ENCODE results near the gene BMF. TPM values are rescaled to one million over a fixed set of nuclear protein-coding genes. Genes with fewer than 3 reads are reported as not detected.
A peak's percentile ranks its signal among the peaks of the same experiment; 100 is the strongest.
"Not testable (repeated sequence)": the region's sequence is repeated elsewhere in the genome, so short reads cannot be mapped to it uniquely, and the experiment has no call there.

The BMF gene
- total and polyA plus RNA-seq, 8 donors, result 2.2 to 11.7 (median 5.8) TPM

DNA sequence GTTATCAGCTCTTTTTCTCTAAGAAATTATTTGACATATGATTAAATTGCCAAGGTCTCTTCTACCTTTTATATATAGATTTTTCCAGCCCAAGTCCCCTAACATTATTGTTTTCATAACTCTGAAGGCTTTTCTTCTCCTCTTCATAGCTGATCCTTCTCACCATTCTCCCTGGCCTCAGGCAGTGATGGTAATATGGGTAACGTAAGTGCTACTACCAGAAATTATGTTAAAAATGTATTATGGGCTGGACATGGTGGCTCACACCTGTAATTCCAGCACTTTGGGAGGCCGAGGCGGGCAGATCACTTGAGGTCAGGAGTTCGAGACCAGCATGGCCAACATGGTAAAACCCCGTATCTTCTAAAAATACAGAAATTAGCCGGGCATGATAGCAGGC is 29.2 kb downstream of the BMF start:
- peaks cover 31 to 54% (median 40%) of the 10 kb centered on the region in 4 donors for H3K4me1 ChIP-seq
- TF ChIP-seq EP300 (IDR thresholded peaks at IDR 0.05), result no peak
- TF ChIP-seq, protein P1, sequence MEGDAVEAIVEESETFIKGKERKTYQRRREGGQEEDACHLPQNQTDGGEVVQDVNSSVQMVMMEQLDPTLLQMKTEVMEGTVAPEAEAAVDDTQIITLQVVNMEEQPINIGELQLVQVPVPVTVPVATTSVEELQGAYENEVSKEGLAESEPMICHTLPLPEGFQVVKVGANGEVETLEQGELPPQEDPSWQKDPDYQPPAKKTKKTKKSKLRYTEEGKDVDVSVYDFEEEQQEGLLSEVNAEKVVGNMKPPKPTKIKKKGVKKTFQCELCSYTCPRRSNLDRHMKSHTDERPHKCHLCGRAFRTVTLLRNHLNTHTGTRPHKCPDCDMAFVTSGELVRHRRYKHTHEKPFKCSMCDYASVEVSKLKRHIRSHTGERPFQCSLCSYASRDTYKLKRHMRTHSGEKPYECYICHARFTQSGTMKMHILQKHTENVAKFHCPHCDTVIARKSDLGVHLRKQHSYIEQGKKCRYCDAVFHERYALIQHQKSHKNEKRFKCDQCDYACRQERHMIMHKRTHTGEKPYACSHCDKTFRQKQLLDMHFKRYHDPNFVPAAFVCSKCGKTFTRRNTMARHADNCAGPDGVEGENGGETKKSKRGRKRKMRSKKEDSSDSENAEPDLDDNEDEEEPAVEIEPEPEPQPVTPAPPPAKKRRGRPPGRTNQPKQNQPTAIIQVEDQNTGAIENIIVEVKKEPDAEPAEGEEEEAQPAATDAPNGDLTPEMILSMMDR (IDR thresholded peaks at IDR 0.05), result no peak
- TF ChIP-seq POLR2A (IDR thresholded peaks at IDR 0.05), result no peak
- TF ChIP-seq POLR2AphosphoS5 (IDR thresholded peaks at IDR 0.05), result no peak
- H3K36me3 ChIP-seq, result no peaks in the 10 kb centered on the region
- no peaks in the 10 kb centered on the region for H3K27me3 ChIP-seq
- 87 to 92% (median 91%) methylated on average over 6 of the region's 6 CpGs for WGBS, 5 donors
- DNase-seq, result no peak
- H3K9me3 ChIP-seq, result no peaks in the 10 kb centered on the region
- no peak overlapping the region for H3K4me3 ChIP-seq
- intact Hi-C loops (cut with DNase I; ENCODE audit: low total_unique reads), result no loop called here
- no peak overlapping the region for H3K27ac ChIP-seq

DNA sequence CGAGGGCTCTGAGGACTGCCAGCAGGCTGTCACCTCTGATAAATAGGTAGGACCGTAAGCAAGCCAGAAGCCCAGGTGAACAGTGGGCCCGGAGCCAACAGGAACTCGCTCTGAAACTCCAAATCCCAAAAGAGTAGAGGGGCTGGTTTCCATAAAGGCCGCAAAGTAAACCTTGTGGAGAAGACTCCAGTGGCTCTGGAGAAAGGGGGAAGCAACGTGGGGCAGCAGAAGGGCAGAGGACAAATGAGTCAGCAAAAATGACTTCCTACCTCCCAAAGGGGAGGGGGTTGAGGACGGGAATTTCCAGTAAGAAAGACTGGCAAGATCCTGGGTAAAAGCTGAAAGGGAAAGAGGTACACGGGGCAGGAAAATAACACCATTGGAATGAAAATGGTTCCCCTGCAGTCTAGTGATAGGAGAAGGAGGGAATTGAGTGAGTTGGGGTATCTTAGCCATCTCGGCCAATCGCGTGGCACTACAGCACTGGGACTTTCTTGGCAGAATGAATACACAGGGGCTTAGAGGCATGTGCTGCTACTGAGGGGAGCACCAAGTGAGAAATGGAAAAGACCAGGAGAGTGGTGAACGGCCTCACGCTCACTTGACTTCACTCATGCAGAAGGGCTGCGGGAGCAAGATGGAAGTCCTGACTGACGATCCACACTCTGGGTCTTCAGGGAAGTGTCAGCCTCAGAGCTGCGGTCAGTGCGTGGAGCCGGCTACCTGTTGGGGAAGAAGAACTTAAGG is 33.2 kb downstream of the BMF start:
- Histone ChIP-seq H3K27ac (peak overlapping the region in 3 of 5 donors; percentile 17 to 42 (median 22)), H3K36me3 (no peaks in the 10 kb centered on the region), H3K9me3 (no peaks in the 10 kb centered on the region), H3K27me3 (no peaks in the 10 kb centered on the region), H3K4me3 (no peak overlapping the region), H3K4me1 (peaks cover 13 to 38% (median 24%) of the 10 kb centered on the region in 4 donors)
- peak; percentile 73 to 77 for DNase-seq
- intact Hi-C loops (cut with DNase I; ENCODE audit: low total_unique reads), result no loop called here
- WGBS, 5 donors, result 63 to 70% (median 69%) methylated on average over 18 of the region's 18 CpGs
- TF ChIP-seq EP300 (IDR thresholded peaks at IDR 0.05) (no peak), POLR2A (IDR thresholded peaks at IDR 0.05) (no peak), POLR2AphosphoS5 (IDR thresholded peaks at IDR 0.05) (no peak)
- TF ChIP-seq, protein P1 (IDR thresholded peaks at IDR 0.05), result no peak

DNA sequence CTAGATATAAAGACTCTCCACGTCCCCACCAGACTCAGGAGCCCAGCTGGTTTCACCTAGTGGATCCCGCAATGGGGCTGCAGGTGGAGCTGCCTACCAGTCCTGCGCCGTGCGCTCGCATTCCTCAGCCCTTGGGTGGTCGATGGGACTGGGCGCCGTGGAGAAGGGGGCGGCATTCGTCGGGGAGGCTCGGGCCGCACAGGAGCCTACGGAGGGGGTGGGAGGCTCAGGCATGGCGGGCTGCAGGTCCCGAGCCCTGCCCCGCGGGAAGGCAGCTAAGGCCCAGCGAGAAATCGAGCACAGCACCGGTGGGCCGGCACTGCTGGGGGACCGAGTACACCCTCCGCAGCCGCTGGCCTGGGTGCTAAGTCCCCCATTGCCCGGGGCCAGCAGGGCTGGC is 34.0 kb downstream of the BMF start:
- intact Hi-C loops (cut with DNase I; ENCODE audit: low total_unique reads); H3K36me3 ChIP-seq; H3K27me3 ChIP-seq; H3K9me3 ChIP-seq; DNase-seq; H3K4me3 ChIP-seq: not testable (repeated sequence)
- Histone ChIP-seq H3K27ac (peak overlapping the region in 2 of 5 donors; percentile 17 to 42), H3K4me1 (peaks cover 11 to 39% (median 30%) of the 10 kb centered on the region in 4 donors)
- 92 to 96% (median 92%) methylated on average over 16 to 27 of the region's 27 CpGs for WGBS, 5 donors

DNA sequence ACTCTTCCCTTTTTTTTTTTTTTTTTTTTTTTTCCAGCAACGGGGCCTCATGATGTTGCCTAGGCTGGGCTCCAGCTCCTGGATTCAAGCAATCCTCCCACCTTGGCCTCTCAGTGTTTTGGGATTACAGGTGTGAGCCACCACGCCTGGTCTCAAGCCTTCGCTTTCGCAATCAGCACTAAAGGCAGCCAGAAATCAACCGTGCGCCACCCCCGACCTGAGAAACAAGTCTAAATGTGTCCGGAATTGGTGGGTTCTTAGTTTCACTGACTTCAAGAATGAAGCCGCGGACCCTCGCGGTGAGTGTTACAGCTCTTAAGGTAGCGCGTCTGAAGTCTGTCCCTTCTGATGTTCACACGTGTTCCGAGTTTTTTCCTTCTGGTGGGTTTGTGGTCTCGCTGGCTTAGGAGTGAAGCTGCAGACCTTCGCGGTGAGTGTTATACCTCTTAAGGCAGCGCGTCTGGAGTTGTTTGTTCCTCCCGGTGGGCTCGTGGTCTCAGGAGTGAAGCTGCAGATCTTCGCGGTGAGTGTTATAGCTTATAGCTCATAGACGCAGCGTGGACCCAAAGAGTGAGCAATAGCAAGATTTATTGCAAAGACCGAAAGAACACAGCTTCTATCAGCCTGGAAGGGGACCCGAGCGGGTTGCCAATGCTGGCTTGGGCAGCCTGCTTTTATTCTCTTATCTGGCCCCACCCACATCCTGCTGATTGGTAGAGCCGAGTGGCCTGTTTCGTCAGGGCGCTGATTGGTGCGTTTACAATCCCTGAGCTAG is 34.8 kb downstream of the BMF start:
- H3K27me3 ChIP-seq; H3K27ac ChIP-seq; H3K9me3 ChIP-seq; H3K4me3 ChIP-seq; DNase-seq; intact Hi-C loops (cut with DNase I; ENCODE audit: low total_unique reads); H3K36me3 ChIP-seq: not testable (repeated sequence)
- peaks cover 18 to 46% (median 38%) of the 10 kb centered on the region in 4 donors for H3K4me1 ChIP-seq
- 72 to 89% (median 84%) methylated on average over 33 to 34 of the region's 34 CpGs for WGBS, 5 donors

DNA sequence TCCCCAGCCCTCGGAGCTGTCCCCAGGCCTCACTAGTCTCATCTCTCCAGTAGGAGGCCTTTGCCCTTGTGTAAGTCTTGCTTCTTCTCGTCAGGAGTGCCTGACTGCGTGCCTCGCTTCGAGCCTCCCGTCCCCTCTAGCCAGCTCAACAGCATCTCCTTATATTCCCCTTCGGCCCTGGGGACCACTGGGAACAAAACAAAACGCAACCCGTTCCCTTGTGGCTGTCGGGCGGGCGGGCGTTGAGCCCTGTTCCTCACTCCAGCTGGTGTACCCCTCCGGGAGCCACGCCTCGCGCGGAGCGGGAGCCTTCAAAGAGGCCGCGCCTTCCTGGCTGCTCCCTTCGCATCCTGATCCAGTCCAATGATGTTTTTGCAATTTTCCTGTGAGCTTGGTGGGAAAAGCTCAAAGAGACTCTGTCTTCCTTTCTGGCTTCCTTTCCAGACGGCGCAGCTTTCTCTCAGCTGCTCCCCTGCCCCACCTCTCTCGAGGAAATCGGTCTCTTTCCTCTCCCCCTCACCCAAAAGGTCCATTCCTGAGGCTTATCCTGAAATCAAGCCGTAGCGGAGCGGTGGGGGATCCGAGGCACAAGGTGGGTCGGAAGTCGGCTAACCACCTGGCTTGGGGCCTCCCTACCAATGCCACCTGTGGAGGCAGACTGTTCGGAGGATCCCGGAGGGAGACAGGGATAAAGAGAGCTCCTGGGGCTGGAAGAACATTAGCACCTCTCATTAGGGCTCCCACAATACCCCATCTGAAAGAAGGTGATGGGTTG is 36.3 kb downstream of the BMF start:
- no peak for TF ChIP-seq POLR2AphosphoS5 (IDR thresholded peaks at IDR 0.05)
- TF ChIP-seq EP300 (IDR thresholded peaks at IDR 0.05), result no peak
- TF ChIP-seq, protein P1 (IDR thresholded peaks at IDR 0.05), result no peak
- no peak for TF ChIP-seq POLR2A (IDR thresholded peaks at IDR 0.05)
- DNase-seq, result no peak
- Histone ChIP-seq H3K4me1 (peaks cover 27 to 61% (median 49%) of the 10 kb centered on the region in 4 donors), H3K36me3 (no peaks in the 10 kb centered on the region), H3K4me3 (no peak overlapping the region), H3K27ac (peak overlapping the region in 1 of 5 donors; percentile 38), H3K27me3 (no peaks in the 10 kb centered on the region), H3K9me3 (no peaks in the 10 kb centered on the region)
- WGBS, 5 donors, result 42 to 67% (median 59%) methylated on average over 22 to 34 of the region's 34 CpGs
- intact Hi-C loops (cut with DNase I; ENCODE audit: low total_unique reads), result no loop called here
